MM.1S (cell line): ENCODE results near the gene TNN.

Experiments used
- DNase-seq: peaks from one replicate; pipeline ENCODE4 v3.0.0-alpha.2; 2015
- H2AFZ ChIP-seq: fragments of 300-600 bp; sonication (generic); 2 replicates; pipeline ENCODE4 v1.6.0; 2016; ENCODE audit warnings: antibody characterized with exemption, low read length
- H3F3A ChIP-seq: fragments of 300-600 bp; sonication (generic); 2 replicates; pipeline ENCODE4 v1.6.1; 2016; ENCODE audit warnings: mild to moderate bottlenecking, antibody characterized with exemption, low read length, moderate library complexity, mixed read lengths; ENCODE audit not compliant: insufficient read depth
- H3K27ac ChIP-seq: fragments of 300-600 bp; sonication (generic); 2 replicates; pipeline ENCODE4 v1.5.1; 2016; ENCODE audit warnings: mild to moderate bottlenecking, low read length
- H3K27me3 ChIP-seq: fragments of 300-600 bp; sonication (generic); replicated peaks from 2 replicates; pipeline ENCODE4 v1.6.0; 2016; ENCODE audit warnings: low read length; ENCODE audit not compliant: insufficient read depth
- H3K36me3 ChIP-seq: fragments of 300-600 bp; sonication (generic); replicated peaks from 2 replicates; pipeline ENCODE4 v1.6.1; 2016; ENCODE audit warnings: mild to moderate bottlenecking, low read length, mixed read lengths; ENCODE audit not compliant: insufficient read depth
- H3K4me1 ChIP-seq: fragments of 300-600 bp; sonication (generic); 2 replicates; pipeline ENCODE4 v1.6.1; 2016; ENCODE audit warnings: low read length, mixed read lengths
- H3K4me2 ChIP-seq: fragments of 300-600 bp; sonication (generic); 2 replicates; pipeline ENCODE4 v1.6.0; 2016; ENCODE audit warnings: low read depth, low read length
- H3K4me3 ChIP-seq: fragments of 300-600 bp; sonication (generic); 2 replicates; pipeline ENCODE4 v1.5.1; 2016; ENCODE audit warnings: low read length, mixed read lengths
- H3K79me2 ChIP-seq: fragments of 300-600 bp; sonication (generic); 2 replicates; pipeline ENCODE4 v1.6.1; 2016; ENCODE audit warnings: mixed run types, low read length, mixed read lengths
- H3K9ac ChIP-seq: fragments of 300-600 bp; sonication (generic); 2 replicates; pipeline ENCODE4 v1.6.1; 2016; ENCODE audit warnings: low read length, mixed read lengths
- H3K9me2 ChIP-seq: fragments of 300-600 bp; sonication (generic); replicated peaks from 2 replicates; pipeline ENCODE4 v1.6.1; 2016; ENCODE audit warnings: mild to moderate bottlenecking, low read length, mixed read lengths; ENCODE audit not compliant: insufficient read depth
- H3K9me3 ChIP-seq: fragments of 300-600 bp; sonication (generic); replicated peaks from 2 replicates; pipeline ENCODE4 v1.6.1; 2016; ENCODE audit warnings: mild to moderate bottlenecking, low read length, mixed read lengths; ENCODE audit not compliant: insufficient read depth
- H4K20me1 ChIP-seq: fragments of 300-600 bp; sonication (generic); 2 replicates; pipeline ENCODE4 v1.6.1; 2016; ENCODE audit warnings: mild to moderate bottlenecking, low read length, moderate library complexity, mixed read lengths; ENCODE audit not compliant: insufficient read depth
- CTCF ChIP-seq: fragments of 300-600 bp; sonication (generic); IDR thresholded peaks from 2 replicates; pipeline ENCODE4 v1.5.1; 2016; ENCODE audit warnings: antibody characterized with exemption, low read length, mixed read lengths
- EZH2 ChIP-seq: fragments of 300-600 bp; sonication (generic); optimal IDR thresholded peaks from 2 replicates; pipeline ENCODE3; 2017; ENCODE audit warnings: low read depth, mild to moderate bottlenecking, antibody characterized with exemption, low read length, mixed read lengths
- EZH2phosphoT487 ChIP-seq: fragments of 300-600 bp; sonication (generic); IDR thresholded peaks from 2 replicates; pipeline ENCODE4 v1.6.1; 2018; ENCODE audit warnings: antibody characterized with exemption, low read length

TNN gene

GRCh38 chr1:175118375-175119367 lies 51.0 kb downstream of the TNN start:
- H3K27me3 ChIP-seq, result no peaks in the 10 kb centered on the region
- H3K27ac ChIP-seq, result no peak overlapping the region
- no peaks in the 10 kb centered on the region for H3K36me3 ChIP-seq
- no peak overlapping the region for H3K9ac ChIP-seq
- no peaks in the 10 kb centered on the region for H4K20me1 ChIP-seq
- no peaks in the 10 kb centered on the region for H3K9me2 ChIP-seq
- DNase-seq, result no peak
- H3K79me2 ChIP-seq, result no peaks in the 10 kb centered on the region
- H3F3A ChIP-seq, result no peaks in the 10 kb centered on the region
- no peak overlapping the region for H3K4me2 ChIP-seq
- TF ChIP-seq EZH2, result no peak
- TF ChIP-seq EZH2phosphoT487, result no peak
- TF ChIP-seq CTCF, result no peak
- H3K4me1 ChIP-seq, result no peaks in the 10 kb centered on the region
- H3K9me3 ChIP-seq, result no peaks in the 10 kb centered on the region
- H2AFZ ChIP-seq, result no peak overlapping the region
- H3K4me3 ChIP-seq, result no peak overlapping the region

DNA sequence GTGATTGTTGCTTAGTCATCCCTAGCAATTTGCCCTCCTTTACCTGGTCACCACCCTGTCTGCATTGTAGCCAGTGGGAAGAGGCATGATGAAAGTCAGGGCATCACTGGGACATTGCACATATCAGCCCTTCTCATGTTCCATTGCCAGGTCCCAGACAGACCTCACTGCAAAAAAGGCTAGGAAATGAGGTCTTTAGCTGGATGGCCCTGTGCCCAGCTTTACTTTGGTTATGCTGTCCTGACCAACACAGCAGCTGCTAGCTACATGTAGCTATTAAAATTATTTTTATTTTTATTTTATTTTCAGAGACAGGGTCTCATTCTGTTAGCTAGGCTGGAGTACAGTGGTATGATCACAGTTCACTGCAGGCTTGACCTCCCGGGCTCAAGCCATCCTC lies 52.9 kb downstream of the TNN start:
- Histone ChIP-seq H3K4me2 (no peak overlapping the region), H3F3A (no peaks in the 10 kb centered on the region), H3K4me3 (no peak overlapping the region), H3K9me3 (no peaks in the 10 kb centered on the region), H3K36me3 (no peaks in the 10 kb centered on the region), H4K20me1 (no peaks in the 10 kb centered on the region), H3K9ac (no peak overlapping the region), H3K79me2 (no peaks in the 10 kb centered on the region), H2AFZ (no peak overlapping the region), H3K9me2 (no peaks in the 10 kb centered on the region), H3K27me3 (no peaks in the 10 kb centered on the region), H3K4me1 (no peaks in the 10 kb centered on the region), H3K27ac (no peak overlapping the region)
- DNase-seq, result no peak
- TF ChIP-seq EZH2, result no peak
- TF ChIP-seq EZH2phosphoT487, result no peak
- no peak for TF ChIP-seq CTCF

GRCh38 chr1:175124861-175125260 lies 57.2 kb downstream of the TNN start:
- H3K9me3 ChIP-seq, result no peaks in the 10 kb centered on the region
- no peaks in the 10 kb centered on the region for H3K27me3 ChIP-seq
- TF ChIP-seq CTCF, result no peak
- TF ChIP-seq EZH2phosphoT487, result no peak
- no peak for TF ChIP-seq EZH2
- no peak overlapping the region for H3K4me2 ChIP-seq
- no peak overlapping the region for H3K27ac ChIP-seq
- no peaks in the 10 kb centered on the region for H3K4me1 ChIP-seq
- no peak for DNase-seq
- peak overlapping the region; percentile 7; the same call in 1 of the 2 replicates for H2AFZ ChIP-seq
- H3K36me3 ChIP-seq, result no peaks in the 10 kb centered on the region
- no peak overlapping the region for H3K4me3 ChIP-seq
- no peaks in the 10 kb centered on the region for H3K79me2 ChIP-seq
- H4K20me1 ChIP-seq, result no peaks in the 10 kb centered on the region
- no peaks in the 10 kb centered on the region for H3K9me2 ChIP-seq
- no peak overlapping the region for H3K9ac ChIP-seq
- no peaks in the 10 kb centered on the region for H3F3A ChIP-seq
